ENCODE data around the gene ZNF90.
"Not testable (repeated sequence)": the region's sequence is repeated elsewhere in the genome, so short reads cannot be mapped to it uniquely, and the experiment has no call there.

The ZNF90 gene

DNA sequence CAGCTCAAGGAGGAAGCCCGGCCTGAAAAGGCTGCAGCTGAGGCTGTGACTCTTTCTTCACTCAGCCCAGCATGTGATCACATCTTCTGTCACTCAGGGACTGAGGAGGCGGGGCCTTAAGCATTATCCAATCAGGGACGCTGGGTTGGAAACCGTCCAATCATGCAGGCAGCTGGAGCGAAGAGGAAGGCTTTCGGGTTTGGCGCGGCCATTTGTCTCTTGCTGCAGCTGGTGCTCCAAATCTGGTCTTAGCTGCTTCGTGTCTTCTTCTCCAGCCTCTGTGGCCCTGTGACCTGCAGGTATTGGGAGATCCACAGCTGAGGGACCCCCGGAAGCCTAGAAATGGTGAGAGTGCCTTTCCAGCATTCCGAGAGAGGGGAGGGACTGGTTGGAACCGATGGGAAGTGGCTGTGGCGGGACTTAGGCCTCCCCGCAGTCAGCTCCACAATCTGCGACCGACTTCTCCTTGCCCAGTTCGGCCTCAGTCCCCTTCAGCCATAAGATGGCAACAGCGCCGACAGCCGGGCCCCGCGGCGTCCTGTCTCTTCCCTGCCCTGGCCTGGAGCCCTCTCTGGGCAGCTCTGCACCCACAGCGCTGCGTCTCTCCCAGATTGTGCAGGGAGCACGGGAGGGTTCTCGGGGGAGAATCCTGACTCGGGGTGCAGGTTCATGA, at the start of gene ZNF90:
Gene ZNF90, plus strand, starts transcription at position 210 of the 673 bp plus-strand sequence. Its CDS starts 133 bp downstream, at position 343.
- peak; percentile 89 to 92 for DNase-seq

DNA sequence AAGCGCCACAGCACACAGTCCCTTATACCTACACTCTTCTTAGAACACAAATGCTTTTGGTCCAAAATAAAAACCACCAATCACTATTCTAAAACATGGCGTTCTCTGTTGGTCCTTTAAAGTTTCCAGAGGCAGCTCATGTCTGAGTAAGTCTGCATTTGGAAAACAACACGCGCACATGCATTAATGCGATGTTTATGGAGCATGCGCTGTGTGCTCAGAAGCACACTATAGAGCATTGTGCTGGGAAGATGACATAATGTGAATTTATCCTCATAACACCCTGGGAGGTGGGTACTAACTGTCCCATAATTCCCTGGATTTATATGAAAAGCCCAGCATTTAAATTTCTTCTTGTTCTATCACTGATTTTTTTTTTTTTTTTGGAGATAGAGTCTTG, 49.2 kb upstream of the ZNF90 start:
- no peak for DNase-seq

DNA sequence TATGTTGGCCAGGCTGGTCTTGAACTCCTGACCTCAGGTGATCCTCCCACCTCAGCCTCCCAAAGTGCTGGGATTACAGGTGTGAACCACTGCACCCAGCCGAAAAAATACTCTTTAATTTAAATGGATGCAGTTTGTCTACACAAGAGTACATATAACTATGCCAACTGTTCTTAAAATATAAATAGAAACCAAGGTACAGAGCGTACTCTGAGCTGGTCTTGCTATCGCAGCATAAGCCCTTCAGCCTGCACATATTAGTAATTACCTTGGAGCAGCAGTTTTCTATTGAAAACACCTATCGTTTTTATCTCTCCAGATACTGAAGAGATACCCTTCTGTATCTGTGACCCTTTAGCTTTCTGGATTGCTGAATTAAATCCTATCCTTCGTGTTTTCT, 41.9 kb upstream of the ZNF90 start:
- no peak for DNase-seq

DNA sequence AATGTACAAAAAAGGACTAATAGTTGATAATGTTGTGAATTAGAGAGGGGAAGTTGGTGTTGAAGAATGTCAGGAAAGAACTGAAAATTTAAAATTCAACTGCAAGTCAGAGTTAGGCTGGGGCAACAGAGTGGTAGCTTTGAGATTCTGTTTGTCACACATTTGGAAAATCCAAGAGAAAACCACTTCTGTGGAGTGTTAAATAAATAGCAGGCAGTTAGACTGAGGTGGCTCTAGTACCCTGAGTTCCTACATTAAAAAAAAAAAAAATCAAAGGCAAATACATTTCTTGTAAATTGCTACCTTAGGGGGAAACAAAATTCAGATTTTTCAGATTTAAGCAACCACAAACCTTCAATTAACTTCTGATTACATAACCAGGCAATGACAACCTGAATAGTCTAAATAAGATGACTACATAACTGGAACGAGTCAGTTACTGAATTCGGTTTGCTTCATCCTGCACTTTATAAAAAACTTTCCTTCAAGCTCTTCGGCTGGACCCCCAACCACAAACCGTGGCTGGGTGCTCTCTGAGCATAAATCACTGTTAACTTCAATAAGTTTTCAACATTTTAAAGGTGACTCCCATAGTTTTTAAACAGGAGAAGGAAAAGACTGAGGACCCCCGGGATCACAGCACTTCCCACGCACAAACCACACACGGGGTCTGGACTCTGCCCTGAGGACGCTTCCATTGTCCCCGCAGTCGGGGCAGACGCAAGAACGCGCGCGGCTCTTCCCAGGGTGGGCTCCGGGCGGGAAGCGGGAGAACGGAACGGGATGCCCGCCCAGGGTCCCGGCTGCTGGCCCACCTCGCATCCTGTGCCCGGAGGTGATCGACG, 39.2 kb upstream of the ZNF90 start:
- peak in 1 of 2 donors; percentile 46 for DNase-seq

DNA sequence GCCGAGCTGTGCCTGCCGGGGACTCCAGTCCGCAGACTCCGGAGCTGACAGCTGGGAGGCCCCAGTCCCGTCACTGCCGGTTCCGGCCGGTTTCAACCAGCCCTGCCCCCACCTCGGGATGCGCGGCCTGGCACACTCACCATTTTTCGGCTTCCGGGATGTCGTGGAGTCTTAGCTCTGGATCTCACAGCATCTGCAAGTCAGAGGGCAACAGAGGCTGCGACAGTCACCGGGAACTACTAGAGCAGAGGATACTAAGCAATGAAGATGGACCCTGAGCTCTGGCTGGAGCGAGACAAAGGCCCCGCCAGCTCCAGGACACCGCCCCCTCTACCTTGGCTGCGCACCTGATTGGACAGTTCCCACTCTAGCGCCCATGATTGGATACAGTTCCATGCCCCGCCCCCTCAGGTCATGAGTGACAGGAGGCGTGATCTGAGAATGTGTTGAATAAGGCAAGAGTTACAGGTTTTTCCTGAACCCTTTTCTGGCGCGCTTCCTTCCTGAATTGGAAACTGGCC, 38.5 kb upstream of the ZNF90 start, which contains the start of gene ZNF682:
Gene ZNF682, minus strand, starts transcription at position 303 of the 521 bp plus-strand sequence. Its CDS starts 160 bp downstream, at position 143.
- DNase-seq, result peak; percentile 94 to 96

DNA sequence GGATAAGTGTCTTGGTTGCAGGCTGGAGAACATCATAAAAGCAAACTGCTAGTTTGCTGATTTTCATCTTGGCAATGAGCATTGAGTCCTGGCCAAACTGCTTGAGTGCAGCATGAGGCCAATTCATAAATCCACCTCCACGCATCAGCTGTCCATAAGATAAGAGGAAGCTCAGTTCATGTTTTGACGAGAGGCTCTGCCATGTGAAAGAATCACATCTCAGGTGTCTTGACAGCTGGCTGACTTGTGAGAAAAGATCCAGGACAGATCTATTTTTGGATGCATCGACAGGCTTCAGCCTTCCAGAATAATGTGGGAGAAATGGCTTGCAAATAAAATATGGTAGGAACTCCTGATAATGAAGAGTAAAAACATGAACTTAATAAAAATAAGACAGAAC, 33.1 kb upstream of the ZNF90 start:
- DNase-seq, result no peak

DNA sequence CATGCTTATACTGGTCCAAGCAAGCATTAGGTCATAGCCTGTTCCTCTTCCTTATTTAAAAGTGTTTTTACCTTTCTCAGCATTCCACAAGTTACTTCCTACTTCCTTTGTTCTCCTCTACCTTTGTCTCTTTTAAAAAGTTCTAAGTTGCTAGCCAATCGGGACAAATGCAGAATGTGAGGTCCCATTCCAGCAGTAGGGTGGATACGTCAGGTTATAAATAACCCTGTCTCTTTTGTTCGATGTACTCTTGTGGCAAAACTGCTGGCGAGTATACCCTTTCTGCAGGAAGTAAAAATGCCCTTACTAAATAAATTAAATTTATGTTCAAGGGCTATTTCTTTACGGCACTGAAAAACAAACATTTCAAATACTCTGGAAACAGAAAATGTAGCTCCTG, 32.1 kb upstream of the ZNF90 start:
- not testable (repeated sequence) for DNase-seq

DNA sequence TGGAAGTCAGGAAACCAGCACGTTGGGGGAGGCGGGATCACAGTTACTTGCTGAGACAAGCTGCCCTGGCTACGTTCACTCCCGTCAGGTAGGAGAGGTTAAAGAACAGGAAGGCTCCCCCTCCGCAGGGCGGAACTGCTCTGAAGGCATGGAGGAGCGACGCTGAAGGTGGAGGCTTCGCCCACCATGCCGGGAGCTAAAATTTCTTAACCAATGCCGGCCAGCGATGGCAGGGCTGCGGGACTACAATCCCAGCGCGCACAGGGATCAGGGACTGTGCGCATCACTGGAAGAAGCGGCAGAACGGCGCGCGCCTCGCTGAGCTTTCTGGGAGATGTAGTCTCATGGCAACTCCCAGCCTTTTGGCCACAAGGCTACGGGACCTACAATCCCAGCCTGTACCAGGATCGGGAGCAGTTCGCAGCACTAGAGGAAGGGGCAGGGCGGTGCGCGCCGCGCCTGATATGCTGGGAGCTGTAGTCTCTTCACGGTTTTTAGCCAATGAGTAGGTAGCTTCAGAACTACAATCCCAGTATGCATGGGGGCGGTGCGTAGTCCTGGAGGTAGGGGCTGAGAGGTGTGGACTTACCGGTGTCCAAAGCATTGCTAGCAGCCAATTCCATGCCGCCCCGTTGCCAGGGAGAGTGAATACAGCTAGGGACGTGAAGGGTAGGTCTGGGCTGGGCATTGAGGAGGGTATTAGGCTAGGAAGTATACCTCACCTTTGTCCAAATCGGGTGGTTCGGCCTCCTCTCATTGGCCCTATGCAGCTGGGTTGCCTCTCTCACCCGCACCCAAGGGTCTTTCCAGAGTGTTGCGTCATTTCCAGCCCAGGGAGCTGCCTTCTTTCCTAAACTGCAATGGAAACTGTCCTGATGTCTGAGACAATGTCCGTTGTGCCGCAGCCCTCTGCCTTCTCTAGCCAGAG, 25.7 kb upstream of the ZNF90 start:
- DNase-seq, result peak; percentile 63 to 73

DNA sequence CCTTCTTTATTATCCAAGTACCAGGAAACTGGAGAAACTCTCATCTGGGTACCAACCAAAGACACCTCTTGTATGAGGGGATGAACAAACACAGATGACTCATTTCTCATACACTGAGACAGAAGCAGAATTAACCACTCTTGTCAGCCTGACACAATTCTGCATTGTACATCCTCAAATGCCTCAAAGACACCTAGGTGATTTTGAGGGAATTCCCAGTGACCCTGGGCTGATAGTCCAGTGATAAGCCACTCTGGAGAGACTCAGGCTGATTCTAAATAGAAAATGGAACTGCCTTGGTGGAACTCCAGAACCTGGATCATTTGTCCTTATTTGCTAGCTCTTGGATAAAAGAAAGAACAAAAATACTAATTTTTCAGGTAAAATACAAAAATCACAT, 19.1 kb upstream of the ZNF90 start:
- not testable (repeated sequence) for DNase-seq

DNA sequence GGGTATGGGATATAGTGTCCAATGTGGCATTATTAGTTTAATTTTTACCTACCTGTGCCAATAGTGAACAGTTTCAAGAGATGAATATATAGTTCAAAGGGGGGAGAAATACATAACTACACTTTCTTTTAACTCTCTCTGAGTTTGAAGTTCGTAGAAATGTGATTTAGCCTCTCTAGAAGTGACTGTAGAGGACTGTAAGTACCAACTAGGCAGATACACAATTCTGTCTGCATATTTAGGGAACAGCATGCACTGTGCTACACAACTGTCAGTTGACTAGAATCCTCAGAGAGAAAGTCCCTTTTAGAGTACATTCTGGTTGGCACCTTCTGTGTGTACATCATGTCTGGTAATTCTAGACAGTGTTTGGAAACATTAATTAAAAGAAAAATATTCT, 17.5 kb upstream of the ZNF90 start:
- DNase-seq, result no peak

DNA sequence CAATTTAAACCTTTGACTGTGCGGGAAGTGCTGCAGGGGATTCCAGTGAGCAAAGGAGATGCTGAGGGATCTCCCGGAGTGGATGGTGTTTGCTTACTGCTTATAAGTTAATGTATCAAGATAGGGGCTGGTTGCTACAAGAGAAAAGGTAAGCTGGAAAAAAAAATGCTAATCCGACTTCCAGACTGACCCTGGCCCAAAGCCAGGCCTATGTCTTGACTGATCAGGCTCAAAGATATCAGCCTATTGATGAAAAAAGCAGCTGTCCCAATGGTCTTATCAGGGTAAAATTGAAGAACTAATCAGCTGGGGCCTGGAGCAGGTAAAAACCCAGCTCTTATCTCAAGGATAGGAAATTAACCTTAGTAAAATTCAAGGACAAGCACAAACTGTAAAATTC, 10.9 kb upstream of the ZNF90 start:
- no peak for DNase-seq

DNA sequence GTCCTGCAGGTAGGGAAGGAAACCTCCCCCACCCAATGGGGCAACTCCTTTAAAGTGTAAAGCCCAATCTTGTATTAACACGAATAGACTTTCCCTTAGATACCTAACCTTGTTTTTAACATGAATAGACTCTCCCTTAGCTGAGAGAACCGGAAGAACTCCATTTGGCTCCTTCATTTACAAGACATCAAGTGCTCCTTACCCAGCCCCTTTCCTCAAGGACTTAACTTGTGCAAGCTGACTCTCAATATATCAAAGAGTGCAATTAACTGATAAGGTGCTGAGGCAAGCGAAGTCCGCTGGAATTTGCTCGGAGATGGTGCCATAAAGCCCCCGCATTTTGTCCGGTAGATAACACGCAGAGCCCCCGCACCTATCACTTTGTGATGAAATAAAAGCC, 9.9 kb upstream of the ZNF90 start:
- no peak for DNase-seq

DNA sequence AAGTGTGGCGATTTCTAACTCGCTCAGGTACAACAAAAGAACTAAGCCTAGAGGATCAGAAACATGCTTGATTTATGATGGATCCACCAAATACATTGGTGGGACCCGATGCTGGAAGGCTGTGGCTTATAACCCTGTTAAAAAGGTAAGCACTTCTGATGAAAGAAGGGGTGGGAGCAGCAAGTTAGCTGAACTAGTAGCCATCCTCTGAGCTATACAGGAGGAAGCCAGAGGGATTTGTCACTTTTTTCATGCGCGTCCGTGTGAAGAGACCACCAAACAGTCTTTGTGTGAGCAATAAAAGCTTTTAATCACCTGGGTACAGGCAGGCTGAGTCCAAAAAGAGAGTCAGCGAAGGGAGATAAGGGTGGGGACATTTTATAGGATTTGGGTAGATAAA, 9.2 kb upstream of the ZNF90 start:
- not testable (repeated sequence) for DNase-seq

DNA sequence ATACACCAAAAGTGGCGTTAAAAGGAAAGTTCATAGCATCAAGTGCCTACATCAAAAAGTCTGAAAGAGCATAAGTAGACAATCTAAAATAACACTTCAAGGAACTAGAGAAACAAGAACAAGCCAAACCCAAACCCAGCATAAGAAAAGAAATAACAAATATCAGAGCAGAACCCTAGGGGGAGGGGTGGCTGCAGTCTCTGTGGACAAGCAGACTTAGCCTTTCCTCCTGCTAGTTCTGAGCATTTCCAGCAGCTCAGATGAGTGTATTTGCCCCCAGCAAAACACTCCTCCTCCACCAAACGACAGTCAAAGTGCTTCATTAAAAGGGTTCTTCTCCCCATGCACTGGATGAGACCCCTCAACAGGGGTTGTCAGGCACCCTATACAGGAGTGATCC, 7.1 kb upstream of the ZNF90 start:
- DNase-seq, result no peak

DNA sequence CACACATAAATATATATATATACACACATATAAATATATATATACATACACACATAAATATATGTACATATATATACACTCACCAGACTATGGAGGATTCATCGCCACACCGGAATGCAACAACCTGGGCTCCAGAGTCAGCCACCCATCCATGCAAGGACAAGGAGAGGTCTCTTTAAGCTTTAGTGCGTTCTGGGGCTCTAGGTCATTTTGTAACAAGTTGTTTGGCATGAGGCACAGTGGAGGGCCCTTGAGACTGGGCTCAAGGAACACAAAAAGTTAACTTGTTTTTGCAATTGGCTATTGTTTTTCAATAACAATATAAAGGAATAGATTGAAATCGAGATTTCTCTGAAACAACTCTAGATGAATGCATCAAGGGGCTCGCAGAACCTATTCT, 4.9 kb upstream of the ZNF90 start:
- DNase-seq, result no peak

DNA sequence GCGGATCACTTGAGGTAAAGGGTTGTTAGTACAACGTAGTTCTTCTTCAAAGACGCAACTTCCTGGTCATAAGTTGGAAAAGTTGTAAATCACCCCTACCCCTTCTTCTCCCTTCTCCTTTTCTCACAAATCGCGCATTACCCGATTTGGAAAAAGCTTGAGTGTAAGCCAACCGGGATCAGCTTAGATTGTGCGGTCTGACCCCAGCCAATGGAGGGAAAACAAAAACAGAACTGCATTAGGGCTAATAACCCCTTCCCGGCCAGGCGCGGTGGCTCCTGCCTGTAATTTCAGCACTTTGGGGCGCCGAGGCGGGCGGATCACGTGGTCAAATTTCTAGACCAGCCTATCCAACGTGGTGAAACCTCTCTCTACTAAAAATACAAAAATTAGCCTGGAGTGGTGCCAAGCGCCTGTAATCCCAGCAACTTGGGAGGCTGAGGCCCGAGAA, 806 bp downstream of the ZNF90 start:
- no peak for DNase-seq

DNA sequence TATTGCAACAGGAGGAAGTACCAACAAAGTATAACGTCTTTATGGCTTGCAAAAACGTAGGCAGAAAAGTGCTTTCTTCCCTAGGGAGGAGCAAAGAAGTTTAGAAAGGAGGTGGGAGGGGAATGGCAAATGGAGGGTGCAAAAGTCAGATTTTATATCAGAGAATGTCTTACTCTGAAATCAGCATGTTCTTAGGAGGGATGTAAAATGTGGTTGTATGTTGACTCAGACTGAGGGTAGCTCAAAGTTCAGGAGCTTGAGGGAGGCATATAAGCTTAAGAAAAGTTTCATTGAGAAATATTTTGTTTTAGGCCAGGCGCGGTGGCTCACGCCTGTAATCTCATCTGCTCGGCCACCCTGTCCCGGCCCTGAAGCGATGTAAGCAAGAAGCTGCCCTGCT, 1.7 kb downstream of the ZNF90 start:
- no peak for DNase-seq

DNA sequence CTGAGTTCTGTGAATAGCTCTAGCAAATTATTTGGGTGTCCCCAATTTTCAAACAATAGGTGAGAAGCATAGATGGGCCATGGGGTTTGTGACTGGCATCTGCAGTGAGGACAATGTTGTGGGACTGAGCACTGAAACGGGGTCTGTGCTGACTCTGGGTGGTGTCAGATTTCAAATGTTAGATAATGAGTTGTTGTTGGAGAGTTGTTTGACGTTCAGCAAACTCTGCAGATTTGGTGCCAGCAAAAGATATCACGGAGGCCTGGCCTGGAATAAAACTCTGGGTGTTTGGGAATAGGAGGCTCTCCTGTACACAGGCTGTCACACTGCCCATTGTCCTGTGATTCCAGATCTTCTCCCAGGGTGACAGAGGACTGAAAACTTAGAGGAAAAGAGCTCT, 2.9 kb downstream of the ZNF90 start:
- DNase-seq, result no peak

DNA sequence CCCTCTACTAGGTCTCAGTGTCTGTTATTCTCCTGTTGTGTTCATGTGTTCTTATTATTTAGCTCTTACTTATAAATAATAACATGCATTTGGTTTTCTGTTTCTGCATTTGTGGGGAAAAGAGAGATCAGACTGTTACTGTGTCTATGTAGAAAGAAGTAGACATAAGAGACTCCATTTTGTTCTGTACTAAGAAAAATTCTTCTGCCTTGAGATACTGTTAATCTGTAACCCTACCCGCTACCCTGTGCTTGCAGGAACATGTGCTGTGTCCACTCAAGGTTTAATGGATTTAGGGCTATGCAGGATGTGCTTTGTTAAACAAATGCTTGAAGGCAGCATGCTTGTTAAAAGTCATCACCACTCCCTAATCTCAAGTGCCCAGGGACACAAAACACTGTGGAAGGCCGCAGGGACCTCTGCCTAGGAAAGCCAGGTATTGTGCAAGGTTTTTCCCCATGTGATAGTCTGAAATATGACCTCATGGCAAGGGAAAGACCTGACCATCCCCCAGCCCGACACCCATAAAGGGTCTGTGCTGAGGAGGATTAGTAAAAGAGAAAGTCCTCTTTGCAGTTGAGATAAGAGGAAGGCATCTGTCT, 4.5 kb downstream of the ZNF90 start:
- not testable (repeated sequence) for DNase-seq

DNA sequence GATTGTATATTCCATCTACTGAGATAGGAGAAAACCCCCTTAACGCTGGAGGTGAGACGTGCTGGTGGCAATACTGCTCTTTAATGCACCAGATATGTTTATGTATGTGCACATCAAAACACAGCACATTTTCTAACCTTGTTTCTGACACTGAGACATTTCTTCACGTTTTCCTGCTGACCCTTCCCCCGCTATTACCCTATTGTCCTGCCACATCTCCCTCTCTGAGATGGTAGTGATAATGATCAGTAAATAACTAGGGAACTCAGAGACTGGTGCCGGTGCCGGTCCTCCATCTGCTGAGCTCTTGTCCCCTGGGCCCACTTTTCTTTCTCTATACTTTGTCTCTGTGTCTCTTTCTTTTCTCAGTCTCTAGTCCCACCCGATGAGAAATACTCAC, 5.1 kb downstream of the ZNF90 start:
- not testable (repeated sequence) for DNase-seq

DNA sequence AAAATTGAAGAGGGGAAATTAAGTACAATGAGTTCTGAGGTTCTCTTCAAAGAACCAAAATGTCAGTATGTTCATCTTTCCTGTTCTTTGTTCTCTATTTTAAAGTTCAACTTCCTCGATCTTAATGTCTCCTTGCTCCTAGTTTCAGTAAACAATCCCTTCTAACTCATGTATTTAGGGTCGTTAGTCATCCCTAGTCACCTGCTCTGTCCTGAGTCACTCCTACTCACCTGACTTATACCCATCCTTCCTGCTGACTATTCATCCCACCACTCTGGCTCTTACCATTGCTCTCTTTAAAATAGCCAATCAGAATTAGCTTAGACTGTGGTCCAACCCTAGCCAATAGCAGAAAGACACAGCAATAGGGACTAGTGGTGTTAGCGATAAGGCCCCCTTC, 24.3 kb downstream of the ZNF90 start:
- DNase-seq, result no peak

DNA sequence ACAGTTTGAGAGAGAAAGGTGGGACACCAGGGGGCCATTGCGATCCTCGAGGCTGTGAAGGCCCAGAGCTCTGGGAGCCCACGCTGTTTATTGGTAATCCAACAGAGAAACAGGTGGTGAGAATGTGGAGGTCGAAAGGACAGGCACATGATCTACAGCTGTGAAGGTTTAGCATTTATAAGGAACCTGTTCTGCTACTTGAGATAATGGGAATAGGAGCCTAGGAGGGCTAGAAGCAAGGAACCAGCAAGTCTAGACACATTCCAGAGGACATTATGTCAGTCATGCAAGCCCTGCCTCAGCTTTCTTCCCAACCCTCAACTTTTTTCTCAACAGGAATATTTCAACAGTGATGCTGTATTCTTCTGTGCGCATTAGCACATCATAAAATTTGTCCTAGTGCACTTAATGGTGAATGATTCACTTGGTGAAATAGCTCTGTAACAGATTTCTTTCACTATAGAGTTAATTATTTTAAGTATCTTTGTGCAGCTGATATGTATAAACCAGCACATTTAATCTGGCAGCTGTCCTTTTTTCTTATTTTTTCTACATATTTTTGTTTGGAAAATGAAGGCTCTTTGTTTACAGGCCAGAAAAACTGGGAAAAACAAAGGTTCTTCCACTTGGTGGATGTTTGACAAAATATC, 25.4 kb downstream of the ZNF90 start:
- DNase-seq, result no peak

Data from CD4-positive, alpha-beta T cell treated with Interferon alpha-2 for 1 hour (primary cell).